ENCODE results near the gene ASPA.

ASPA gene

DNA sequence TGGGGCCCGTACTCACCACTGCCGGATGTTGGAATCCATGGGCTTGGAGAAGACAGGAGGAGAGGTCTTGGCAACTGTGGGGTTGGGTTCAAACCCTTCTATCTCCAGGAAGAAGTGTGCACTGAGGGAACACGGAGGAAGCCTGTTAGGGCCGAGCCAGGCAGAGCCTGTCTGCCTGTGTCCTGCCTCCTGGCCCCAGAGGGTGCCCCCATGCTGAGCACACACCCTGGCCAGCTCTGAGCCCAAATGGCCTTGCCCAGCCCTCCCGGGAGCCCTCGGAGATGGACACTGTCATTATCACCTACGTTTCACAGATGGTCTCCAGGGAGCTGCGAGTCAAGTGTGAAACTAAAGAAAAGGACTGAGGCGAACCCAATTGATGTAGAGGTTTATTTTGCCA, 69.4 kb downstream of the ASPA start:
- H4K20me1 ChIP-seq (ENCODE audit: control insufficient read depth, insufficient read depth, low read depth, low read length): no peaks in the 10 kb centered on the region
- H3K9me3 ChIP-seq (ENCODE audit: control insufficient read depth, insufficient read depth, low read length): no peaks in the 10 kb centered on the region
- no peak overlapping the region for H3K27ac ChIP-seq (ENCODE audit: low read depth, low read length)
- H3K79me2 ChIP-seq (ENCODE audit: control insufficient read depth, low read length): no peaks in the 10 kb centered on the region
- H3K27me3 ChIP-seq (ENCODE audit: control insufficient read depth, low read length): peaks cover 11% of the 10 kb centered on the region
- H3K36me3 ChIP-seq (ENCODE audit: control insufficient read depth, low read length): no peaks in the 10 kb centered on the region
- H3K4me3 ChIP-seq (ENCODE audit: low read length): no peak overlapping the region
- 0 out of 2 replicates have a peak, but pooled peaks cover 2% of the 10 kb centered on the region for H3K4me1 ChIP-seq (ENCODE audit: control insufficient read depth, low read length)
- TF ChIP-seq CTCF (IDR thresholded peaks at IDR 0.05; ENCODE audit: low read depth, low read length, poor library complexity, severe bottlenecking): no peak
- no peak for TF ChIP-seq EZH2phosphoT487 (IDR thresholded peaks at IDR 0.05; ENCODE audit: borderline replicate concordance, low read length)
- no peak overlapping the region for H3K4me2 ChIP-seq (ENCODE audit: low read length)
- H3K9me2 ChIP-seq (replicated peaks; ENCODE audit: control insufficient read depth, low read length): no peaks in the 10 kb centered on the region
- no peaks in the 10 kb centered on the region for H3F3A ChIP-seq (ENCODE audit: control insufficient read depth, insufficient read depth)

- TF ChIP-seq EZH2phosphoT487 (IDR thresholded peaks at IDR 0.05; ENCODE audit: borderline replicate concordance, low read length) (no peak), CTCF (IDR thresholded peaks at IDR 0.05; ENCODE audit: low read depth, low read length, poor library complexity, severe bottlenecking) (no peak)
- no peaks in the 10 kb centered on the region for H3K79me2 ChIP-seq (ENCODE audit: control insufficient read depth, low read length)
Observed at GRCh38 chr17:3546521-3546920, 70.7 kb downstream of the ASPA start.

GRCh38 chr17:3546997-3547396, 71.2 kb downstream of the ASPA start:
- Histone ChIP-seq H3K79me2 (ENCODE audit: control insufficient read depth, low read length) (no peaks in the 10 kb centered on the region), H3K27ac (ENCODE audit: low read depth, low read length) (no peak overlapping the region), H4K20me1 (ENCODE audit: control insufficient read depth, insufficient read depth, low read depth, low read length) (no peaks in the 10 kb centered on the region), H3K9me3 (ENCODE audit: control insufficient read depth, insufficient read depth, low read length) (no peaks in the 10 kb centered on the region), H3K36me3 (ENCODE audit: control insufficient read depth, low read length) (no peaks in the 10 kb centered on the region), H3K4me1 (ENCODE audit: control insufficient read depth, low read length) (no peaks in the 10 kb centered on the region), H3K4me3 (ENCODE audit: low read length) (no peak overlapping the region), H3F3A (ENCODE audit: control insufficient read depth, insufficient read depth) (no peaks in the 10 kb centered on the region), H3K9me2 (replicated peaks; ENCODE audit: control insufficient read depth, low read length) (no peaks in the 10 kb centered on the region), H3K27me3 (ENCODE audit: control insufficient read depth, low read length) (peaks cover 7% of the 10 kb centered on the region; the same call in 1 of the 2 replicates), H3K4me2 (ENCODE audit: low read length) (no peak overlapping the region)
- TF ChIP-seq CTCF (IDR thresholded peaks at IDR 0.05; ENCODE audit: low read depth, low read length, poor library complexity, severe bottlenecking): no peak
- no peak for TF ChIP-seq EZH2phosphoT487 (IDR thresholded peaks at IDR 0.05; ENCODE audit: borderline replicate concordance, low read length)

More at GRCh38 chr17:3546521-3546920, 70.7 kb downstream of the ASPA start:
- Histone ChIP-seq H3K4me1 (ENCODE audit: control insufficient read depth, low read length) (no peaks in the 10 kb centered on the region), H3K9me2 (replicated peaks; ENCODE audit: control insufficient read depth, low read length) (no peaks in the 10 kb centered on the region), H3K9me3 (ENCODE audit: control insufficient read depth, insufficient read depth, low read length) (no peaks in the 10 kb centered on the region), H3K36me3 (ENCODE audit: control insufficient read depth, low read length) (no peaks in the 10 kb centered on the region), H3K27me3 (ENCODE audit: control insufficient read depth, low read length) (peaks cover 7% of the 10 kb centered on the region; the same call in 1 of the 2 replicates), H4K20me1 (ENCODE audit: control insufficient read depth, insufficient read depth, low read depth, low read length) (no peaks in the 10 kb centered on the region), H3F3A (ENCODE audit: control insufficient read depth, insufficient read depth) (no peaks in the 10 kb centered on the region), H3K4me2 (ENCODE audit: low read length) (no peak overlapping the region), H3K4me3 (ENCODE audit: low read length) (no peak overlapping the region), H3K27ac (ENCODE audit: low read depth, low read length) (no peak overlapping the region)
